ENCODE data around the gene HDX.
"Not testable (repeated sequence)": the region's sequence is repeated elsewhere in the genome, so short reads cannot be mapped to it uniquely, and the experiment has no call there.

Gene HDX

DNA sequence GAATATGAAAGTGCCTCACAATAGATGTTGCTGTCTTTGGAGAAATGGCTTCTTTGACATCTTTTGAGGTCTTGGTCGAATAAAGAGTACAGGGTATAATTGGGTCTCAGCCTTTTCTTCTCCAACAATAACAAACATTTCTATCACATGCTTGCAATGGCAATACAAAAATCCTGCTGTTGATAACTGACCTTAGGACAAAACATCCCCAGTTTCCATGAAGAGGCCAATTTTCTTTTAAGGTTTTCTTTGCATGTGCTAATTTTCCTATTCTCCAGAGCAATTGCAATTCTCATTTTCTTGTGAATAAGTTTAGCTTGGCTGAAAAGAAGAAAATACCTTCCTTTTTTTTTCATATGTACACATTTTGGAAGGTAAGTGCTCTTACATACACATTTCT lies 183.6 kb downstream of the HDX start:
- TF ChIP-seq, protein P1, sequence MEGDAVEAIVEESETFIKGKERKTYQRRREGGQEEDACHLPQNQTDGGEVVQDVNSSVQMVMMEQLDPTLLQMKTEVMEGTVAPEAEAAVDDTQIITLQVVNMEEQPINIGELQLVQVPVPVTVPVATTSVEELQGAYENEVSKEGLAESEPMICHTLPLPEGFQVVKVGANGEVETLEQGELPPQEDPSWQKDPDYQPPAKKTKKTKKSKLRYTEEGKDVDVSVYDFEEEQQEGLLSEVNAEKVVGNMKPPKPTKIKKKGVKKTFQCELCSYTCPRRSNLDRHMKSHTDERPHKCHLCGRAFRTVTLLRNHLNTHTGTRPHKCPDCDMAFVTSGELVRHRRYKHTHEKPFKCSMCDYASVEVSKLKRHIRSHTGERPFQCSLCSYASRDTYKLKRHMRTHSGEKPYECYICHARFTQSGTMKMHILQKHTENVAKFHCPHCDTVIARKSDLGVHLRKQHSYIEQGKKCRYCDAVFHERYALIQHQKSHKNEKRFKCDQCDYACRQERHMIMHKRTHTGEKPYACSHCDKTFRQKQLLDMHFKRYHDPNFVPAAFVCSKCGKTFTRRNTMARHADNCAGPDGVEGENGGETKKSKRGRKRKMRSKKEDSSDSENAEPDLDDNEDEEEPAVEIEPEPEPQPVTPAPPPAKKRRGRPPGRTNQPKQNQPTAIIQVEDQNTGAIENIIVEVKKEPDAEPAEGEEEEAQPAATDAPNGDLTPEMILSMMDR (IDR thresholded peaks at IDR 0.05; ENCODE audit: borderline replicate concordance, insufficient read depth, low read depth, low read length): no peak

DNA sequence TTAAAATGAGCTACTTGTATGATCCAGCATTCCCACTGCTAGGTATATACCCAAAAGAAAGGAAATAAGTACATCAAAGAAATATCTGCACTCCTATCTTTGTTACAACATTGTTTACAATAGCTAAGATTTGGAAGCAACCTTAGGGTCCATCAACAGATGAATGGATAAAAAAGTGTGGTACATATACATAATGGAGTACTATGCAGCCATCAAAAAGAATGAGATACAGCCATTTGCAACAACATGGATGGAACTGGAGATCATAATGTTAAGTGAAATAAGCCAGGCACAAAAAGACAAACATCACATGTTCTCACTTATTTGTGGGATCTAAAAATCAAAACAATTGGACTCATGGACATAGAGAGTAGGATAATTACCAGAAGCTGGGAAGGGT lies 186.3 kb downstream of the HDX start:
- not testable (repeated sequence) for H3K4me3 ChIP-seq (ENCODE audit: low read depth, low read length)

More for the DNA sequence above, 183.6 kb downstream of the HDX start:
- H3K4me3 ChIP-seq (ENCODE audit: low read depth, low read length): no peak overlapping the region

All from GM12875 (cell line).